Caco-2 (cell line): ENCODE measurements around the gene ALOXE3. TPM values are rescaled to one million over a fixed set of nuclear protein-coding genes. Genes with fewer than 3 reads are reported as not detected.

ENCODE experiments used
- BruUV-seq: library from RNA; stranded (reverse); fragments of 400-500 nt; replicated peaks from 2 replicates; lab custom pipeline; 2021; lab: Mats Ljungman, UMichigan
- CTCF ChIA-PET: fragments of 300-600 bp; sonication (Branson Sonifier 250); formaldehyde crosslinking; loops from one replicate; lab custom pipeline; 2022; ENCODE audit warnings: antibody characterized with exemption; lab: Charles Lee
- POLR2A ChIA-PET: fragments of 300-600 bp; sonication (Branson Sonifier 250); formaldehyde crosslinking; loops from one replicate; lab custom pipeline; 2022; ENCODE audit warnings: antibody characterized with exemption; lab: Charles Lee
- DNase-seq, 2 experiments: peaks; one replicate each; pipeline versions ENCODE4 v3.0.0 to v3.0.0-alpha.2; 2020 to 2022
- H3K27me3 ChIP-seq: replicated peaks from 2 replicates; pipeline ENCODE4 v1.6.0; 2011; ENCODE audit warnings: low read length; ENCODE audit not compliant: control insufficient read depth, insufficient read depth
- H3K36me3 ChIP-seq: 2 replicates; pipeline ENCODE4 v1.5.1; 2011; ENCODE audit warnings: low read length; ENCODE audit not compliant: control insufficient read depth, insufficient read depth
- H3K4me1 ChIP-seq: fragments of 250-450 bp; sonication (Bioruptor Pico); 2 replicates; pipeline ENCODE4 v1.5.1; 2020; ENCODE audit warnings: mild to moderate bottlenecking
- H3K4me3 ChIP-seq: 2 replicates; pipeline ENCODE4 v1.5.1; 2011; ENCODE audit warnings: low read depth, mild to moderate bottlenecking, control low read depth, low read length
- H3K9me3 ChIP-seq: fragments of 250-450 bp; sonication (Bioruptor Pico); 2 replicates; pipeline ENCODE4 v1.5.1; 2020; ENCODE audit warnings: mild to moderate bottlenecking, moderate library complexity
- H3K27ac Mint-ChIP-seq: one replicate; pipeline ENCODE4 v1.8.0; 2022; ENCODE audit warnings: mixed read lengths; ENCODE audit not compliant: unreplicated experiment
- H3K27me3 Mint-ChIP-seq: one replicate; pipeline ENCODE4 v1.8.0; 2022; ENCODE audit warnings: mixed read lengths; ENCODE audit not compliant: insufficient read depth, unreplicated experiment
- H3K36me3 Mint-ChIP-seq: one replicate; pipeline ENCODE4 v1.8.0; 2022; ENCODE audit warnings: mild to moderate bottlenecking, mixed read lengths; ENCODE audit not compliant: insufficient read depth, unreplicated experiment
- H3K4me1 Mint-ChIP-seq: one replicate; pipeline ENCODE4 v1.8.0; 2022; ENCODE audit warnings: low read depth, mixed read lengths; ENCODE audit not compliant: unreplicated experiment
- H3K4me3 Mint-ChIP-seq: one replicate; pipeline ENCODE4 v1.8.0; 2022; ENCODE audit warnings: mild to moderate bottlenecking, moderate library complexity, mixed read lengths; ENCODE audit not compliant: unreplicated experiment
- H3K9me3 Mint-ChIP-seq: one replicate; pipeline ENCODE4 v1.8.0; 2022; ENCODE audit warnings: mixed read lengths; ENCODE audit not compliant: unreplicated experiment
- CTCF ChIP-seq, 2 experiments: fragments of 200-600 bp in 1 of 2; IDR thresholded peaks; 1 replicate in 1 of 2; 2 replicates in 1 of 2; pipeline versions ENCODE4 v1.5.1 to v1.8.0; 2011 to 2022; ENCODE audit warnings: antibody characterized with exemption in 1 of 2, control low read depth in 1 of 2, inconsistent platforms in 1 of 2, low read depth in 1 of 2, low read length in 1 of 2, mild to moderate bottlenecking in 1 of 2, moderate library complexity in 1 of 2; ENCODE audit not compliant: insufficient read depth in 1 of 2, severe bottlenecking in 1 of 2, unreplicated experiment in 1 of 2
- intact Hi-C: fragments of 100-400 bp; cut with micrococcal nuclease; formaldehyde crosslinking; loops from one replicate; pipeline ENCODE4 v1.10.0; 2022; ENCODE audit not compliant: unreplicated experiment
- total RNA-seq: library from RNA; stranded (reverse); gene quantifications from 2 replicates; pipeline ENCODE4 v1.2.3, GENCODE V29; 2022

Gene ALOXE3
- total RNA-seq, 1 experiment from 2014 or later, result not detected

GRCh38 chr17:8153957-8154607 is 35.8 kb upstream of the ALOXE3 start:
- peak overlapping the region; percentile 84 for H3K4me3 Mint-ChIP-seq
- no peaks in the 10 kb centered on the region for H3K27me3 Mint-ChIP-seq
- no peak for TF ChIP-seq CTCF (IDR thresholded peaks at IDR 0.05; ENCODE audit: insufficient read depth in 1 of 2, low read depth in 1 of 2, low read length in 1 of 2, severe bottlenecking in 1 of 2, unreplicated experiment in 1 of 2)
- H3K36me3 Mint-ChIP-seq, result peaks cover 16% of the 10 kb centered on the region
- no TSS peak for BruUV-seq
- peak overlapping the region; percentile 99 for H3K27ac Mint-ChIP-seq
- ChIA-PET POLR2A (interaction anchor here (1.2 kb wide), 1 partner anchor 19 kb away, joined by 3 read pairs; no protein-coding TSS in a partner anchor), CTCF (no interaction called here)
- no peaks in the 10 kb centered on the region for H3K36me3 ChIP-seq
- peak overlapping the region; percentile 30 for H3K4me3 ChIP-seq
- H3K9me3 Mint-ChIP-seq, result no peaks in the 10 kb centered on the region
- H3K27me3 ChIP-seq, result no peaks in the 10 kb centered on the region
- no peaks in the 10 kb centered on the region for H3K9me3 ChIP-seq
- intact Hi-C loops, result no loop called here
- H3K4me1 Mint-ChIP-seq, result peaks cover 21% of the 10 kb centered on the region
- peak; percentile 84 to 88 for DNase-seq
- H3K4me1 ChIP-seq, result peaks cover 19% of the 10 kb centered on the region

GRCh38 chr17:8153525-8153956 is 35.2 kb upstream of the ALOXE3 start:
- BruUV-seq, result no TSS peak
- no peak for TF ChIP-seq CTCF (IDR thresholded peaks at IDR 0.05; ENCODE audit: insufficient read depth in 1 of 2, low read depth in 1 of 2, low read length in 1 of 2, severe bottlenecking in 1 of 2, unreplicated experiment in 1 of 2)
- Mint-ChIP-seq H3K9me3 (no peaks in the 10 kb centered on the region), H3K4me1 (peaks cover 21% of the 10 kb centered on the region), H3K4me3 (peak overlapping the region; percentile 84), H3K27me3 (no peaks in the 10 kb centered on the region), H3K36me3 (peaks cover 13% of the 10 kb centered on the region), H3K27ac (peak overlapping the region; percentile 99)
- Histone ChIP-seq H3K27me3 (no peaks in the 10 kb centered on the region), H3K4me3 (no peak overlapping the region), H3K9me3 (no peaks in the 10 kb centered on the region), H3K36me3 (no peaks in the 10 kb centered on the region), H3K4me1 (peaks cover 19% of the 10 kb centered on the region)
- CTCF ChIA-PET, result no interaction called here
- POLR2A ChIA-PET, result interaction anchor here (1.2 kb wide), 1 partner anchor 20 kb away, joined by 3 read pairs; no protein-coding TSS in a partner anchor
- DNase-seq, result peak; percentile 37 to 67
- intact Hi-C loops, result no loop called here

GRCh38 chr17:8153031-8153451 is 34.7 kb upstream of the ALOXE3 start:
- CTCF ChIA-PET, result no interaction called here
- DNase-seq, result no peak
- H3K27me3 Mint-ChIP-seq, result no peaks in the 10 kb centered on the region
- H3K27ac Mint-ChIP-seq, result peak overlapping the region; percentile 99
- Histone ChIP-seq H3K4me3 (no peak overlapping the region), H3K9me3 (no peaks in the 10 kb centered on the region), H3K4me1 (peaks cover 19% of the 10 kb centered on the region), H3K36me3 (no peaks in the 10 kb centered on the region), H3K27me3 (no peaks in the 10 kb centered on the region)
- peaks cover 21% of the 10 kb centered on the region for H3K4me1 Mint-ChIP-seq
- POLR2A ChIA-PET, result no interaction called here
- H3K4me3 Mint-ChIP-seq, result peak overlapping the region; percentile 84
- TF ChIP-seq CTCF (IDR thresholded peaks at IDR 0.05; ENCODE audit: insufficient read depth in 1 of 2, low read depth in 1 of 2, low read length in 1 of 2, severe bottlenecking in 1 of 2, unreplicated experiment in 1 of 2), result no peak
- H3K36me3 Mint-ChIP-seq, result peaks cover 11% of the 10 kb centered on the region
- H3K9me3 Mint-ChIP-seq, result no peaks in the 10 kb centered on the region
- BruUV-seq, result no TSS peak
- intact Hi-C loops, result no loop called here
